ENCODE data around the gene AMOTL2. TPM values are rescaled to one million over a fixed set of nuclear protein-coding genes. Genes with fewer than 3 reads are reported as not detected.

Gene AMOTL2
- total and polyA plus RNA-seq, 10 of the 15 experiments (the other 5 are each of a cell fraction or from before 2014, with no cell fraction given), result 0.20 to 0.33 TPM; not detected in 8

DNA sequence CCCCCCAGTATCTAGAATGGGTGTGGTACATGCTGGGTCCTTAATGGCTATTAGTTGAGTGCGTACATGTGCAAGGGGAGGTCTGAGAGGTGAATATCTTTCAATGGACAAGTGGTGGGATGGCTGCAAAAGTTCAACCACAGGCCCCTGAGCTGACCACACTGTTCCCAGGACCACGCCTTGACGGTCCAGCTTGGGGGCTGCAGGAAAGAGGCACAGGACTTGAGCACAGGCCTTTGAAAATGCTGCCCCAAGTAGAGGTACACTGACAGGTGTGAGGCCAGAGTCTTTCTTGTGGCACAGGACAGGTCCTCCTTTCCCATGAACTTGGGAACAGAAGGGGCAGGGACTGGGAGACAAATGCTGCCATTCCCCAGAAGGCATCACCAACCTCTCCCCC lies 24.0 kb downstream of the AMOTL2 start (continued):
- TF ChIP-seq HSF1 (IDR thresholded peaks at IDR 0.05; ENCODE audit: low read depth, low read length), result no peak
- TF ChIP-seq WRNIP1 (IDR thresholded peaks at IDR 0.05; ENCODE audit: borderline replicate concordance, low read depth, low read length), result no peak
- TF ChIP-seq TBL1XR1 (IDR thresholded peaks at IDR 0.05; ENCODE audit: low read depth, low read length), result no peak
- no peak for TF ChIP-seq POLR2AphosphoS2 (IDR thresholded peaks at IDR 0.05; ENCODE audit: low read depth, low read length)

GRCh38 chr3:134348524-134348923 lies 25.7 kb downstream of the AMOTL2 start:
- no TSS peak for BruUV-seq (replicated peaks)
- no peak for FAIRE-seq
- peaks cover 2% of the 10 kb centered on the region; the same call in 1 of the 3 replicates for H3K9me3 ChIP-seq (replicated peaks; ENCODE audit: control insufficient read depth, insufficient read depth, low read length)
- ChIA-PET CTCF (no interaction called here), RAD21 (ENCODE audit: unreplicated experiment) (no interaction called here), SMC1A (ENCODE audit: uncharacterized antibody, unreplicated experiment) (interaction anchor here (0.7 kb wide), 1 partner anchor 10 kb away, joined by 4 read pairs; no protein-coding TSS in a partner anchor), POLR2A (no interaction called here)
- in situ Hi-C loops (cut with MboI) (no loop called here), intact Hi-C loops (cut with micrococcal nuclease; ENCODE audit: unreplicated experiment) (no loop called here)
- TF ChIP-seq ASH2L (IDR thresholded peaks at IDR 0.05; ENCODE audit: borderline replicate concordance, low read depth) (no peak), ZBTB11 (CRISPR knock-in tag; IDR thresholded peaks at IDR 0.05) (no peak), MYB (IDR thresholded peaks at IDR 0.05; ENCODE audit: borderline replicate concordance, low read depth, low read length) (no peak), MXI1 (IDR thresholded peaks at IDR 0.05; ENCODE audit: low read depth, low read length) (no peak)
- TF ChIP-seq, protein P1, sequence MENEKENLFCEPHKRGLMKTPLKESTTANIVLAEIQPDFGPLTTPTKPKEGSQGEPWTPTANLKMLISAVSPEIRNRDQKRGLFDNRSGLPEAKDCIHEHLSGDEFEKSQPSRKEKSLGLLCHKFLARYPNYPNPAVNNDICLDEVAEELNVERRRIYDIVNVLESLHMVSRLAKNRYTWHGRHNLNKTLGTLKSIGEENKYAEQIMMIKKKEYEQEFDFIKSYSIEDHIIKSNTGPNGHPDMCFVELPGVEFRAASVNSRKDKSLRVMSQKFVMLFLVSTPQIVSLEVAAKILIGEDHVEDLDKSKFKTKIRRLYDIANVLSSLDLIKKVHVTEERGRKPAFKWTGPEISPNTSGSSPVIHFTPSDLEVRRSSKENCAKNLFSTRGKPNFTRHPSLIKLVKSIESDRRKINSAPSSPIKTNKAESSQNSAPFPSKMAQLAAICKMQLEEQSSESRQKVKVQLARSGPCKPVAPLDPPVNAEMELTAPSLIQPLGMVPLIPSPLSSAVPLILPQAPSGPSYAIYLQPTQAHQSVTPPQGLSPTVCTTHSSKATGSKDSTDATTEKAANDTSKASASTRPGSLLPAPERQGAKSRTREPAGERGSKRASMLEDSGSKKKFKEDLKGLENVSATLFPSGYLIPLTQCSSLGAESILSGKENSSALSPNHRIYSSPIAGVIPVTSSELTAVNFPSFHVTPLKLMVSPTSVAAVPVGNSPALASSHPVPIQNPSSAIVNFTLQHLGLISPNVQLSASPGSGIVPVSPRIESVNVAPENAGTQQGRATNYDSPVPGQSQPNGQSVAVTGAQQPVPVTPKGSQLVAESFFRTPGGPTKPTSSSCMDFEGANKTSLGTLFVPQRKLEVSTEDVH (IDR thresholded peaks at IDR 0.05; ENCODE audit: low read depth, partially characterized antibody), result no peak
- H3K4me1 ChIP-seq (ENCODE audit: control insufficient read depth, insufficient read depth, low read length), result no peaks in the 10 kb centered on the region
- H2AFZ ChIP-seq (ENCODE audit: control insufficient read depth, low read depth, low read length), result no peak overlapping the region
- H4K20me1 ChIP-seq (ENCODE audit: control insufficient read depth, insufficient read depth), result no peaks in the 10 kb centered on the region
- WGBS (ENCODE audit: insufficient coverage, insufficient replicate concordance, low lambda C conversion rate, missing lambda C conversion rate), result 27% methylated on average over 4 of the region's 4 CpGs
- no peak overlapping the region for H3K4me3 ChIP-seq
- peaks cover 0 to 3% of the 10 kb centered on the region in 2 experiments; a peak in 3 of 4 replicates for H3K27me3 ChIP-seq (replicated peaks in 1 of 2; ENCODE audit: control insufficient read depth in 2 of 2, insufficient read depth in 2 of 2, low read length in 1 of 2)
- H3K9ac ChIP-seq (ENCODE audit: control insufficient read depth, insufficient read depth, low read length), result no peak overlapping the region
- H3K36me3 ChIP-seq (ENCODE audit: control insufficient read depth in 2 of 2, insufficient read depth in 2 of 2, low read length in 1 of 2), result no peaks in the 10 kb centered on the region
- no peak overlapping the region for H3K27ac ChIP-seq (ENCODE audit: control insufficient read depth, insufficient read depth)
- no peaks in the 10 kb centered on the region for H3K79me2 ChIP-seq (ENCODE audit: control insufficient read depth, insufficient read depth, low read length)
- no peak for DNase-seq (ENCODE audit: low read depth, low spot score)
- no peak overlapping the region for H3K4me2 ChIP-seq (ENCODE audit: control insufficient read depth, insufficient read depth)
- no peak for ATAC-seq
